T-helper 1 cell treated with Interleukin-12 subunit alpha and Interleukin-12 subunit beta and Interleukin-4 antibody, amounts not matched to agents 30 ng/mL and 1 ng/mL, for 36 hours (primary cell): ENCODE data around the gene EIF5. TPM values are rescaled to one million over a fixed set of nuclear protein-coding genes. Genes with fewer than 3 reads are reported as not detected.

ENCODE experiments used
- intact Hi-C: fragments of 100-400 bp; cut with micrococcal nuclease; formaldehyde crosslinking; loops from one replicate; pipeline ENCODE4 v1.15.1; 2024
- total RNA-seq: library from RNA; stranded (reverse); gene quantifications from 2 replicates; pipeline ENCODE4 v1.2.3, GENCODE V29; 2022

Gene EIF5
- 200 and 208 TPM in 2 replicates for total RNA-seq

DNA sequence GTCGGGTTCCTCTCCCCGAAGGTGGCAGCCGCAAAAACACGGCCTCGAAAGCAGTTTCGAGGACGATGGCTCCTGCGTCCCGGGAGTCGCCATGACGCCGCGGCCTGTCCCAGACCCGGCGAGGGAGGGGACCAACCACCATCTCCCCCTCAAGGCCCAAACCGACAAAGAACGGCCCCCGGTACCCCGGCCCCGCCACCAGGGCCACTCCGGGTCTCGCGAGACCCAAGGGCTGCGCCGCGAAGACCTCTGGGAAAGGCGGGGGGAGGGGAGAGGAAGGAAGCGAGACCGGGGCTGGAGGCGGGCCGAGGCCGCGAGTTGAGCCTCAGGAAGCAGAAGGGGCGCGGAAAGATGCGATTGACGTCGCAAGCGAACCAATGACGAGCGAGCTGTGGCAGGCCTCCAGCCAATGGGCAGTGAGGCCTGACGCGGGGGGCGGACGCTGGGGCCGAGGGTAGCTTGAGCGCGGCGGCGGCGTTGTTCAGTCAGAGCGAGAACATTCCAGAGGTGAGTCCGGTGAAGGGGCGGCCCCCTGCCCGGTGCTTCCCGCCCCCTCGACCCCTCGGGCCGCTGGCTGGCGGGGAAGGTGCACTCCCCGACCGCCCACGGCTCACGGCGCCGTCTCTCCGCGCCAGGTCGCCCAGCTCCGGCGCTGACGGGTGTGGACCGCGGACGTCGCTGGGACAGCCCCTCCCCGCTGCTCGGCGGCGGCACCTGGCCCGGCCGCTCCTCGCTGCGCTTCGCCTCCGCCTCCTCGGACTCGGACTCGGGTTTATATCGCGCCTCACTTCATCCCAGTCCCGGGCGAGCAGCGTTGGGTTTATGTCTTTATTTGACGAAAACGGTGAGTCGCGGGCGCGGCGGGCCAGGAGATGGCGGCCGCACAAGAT is at the start of gene EIF5:
EIF5 (plus strand) TSS at position 484 of the 890 bp plus-strand sequence. CDS start 1,624 bp downstream, outside the sequence.
- intact Hi-C loops: loop anchor here (1.0 to 10.0 kb wide), 9 partner anchors 51 to 1385 kb away; partner anchors contain the start of genes BAG5, CKB, COA8 and HSP90AA1

DNA sequence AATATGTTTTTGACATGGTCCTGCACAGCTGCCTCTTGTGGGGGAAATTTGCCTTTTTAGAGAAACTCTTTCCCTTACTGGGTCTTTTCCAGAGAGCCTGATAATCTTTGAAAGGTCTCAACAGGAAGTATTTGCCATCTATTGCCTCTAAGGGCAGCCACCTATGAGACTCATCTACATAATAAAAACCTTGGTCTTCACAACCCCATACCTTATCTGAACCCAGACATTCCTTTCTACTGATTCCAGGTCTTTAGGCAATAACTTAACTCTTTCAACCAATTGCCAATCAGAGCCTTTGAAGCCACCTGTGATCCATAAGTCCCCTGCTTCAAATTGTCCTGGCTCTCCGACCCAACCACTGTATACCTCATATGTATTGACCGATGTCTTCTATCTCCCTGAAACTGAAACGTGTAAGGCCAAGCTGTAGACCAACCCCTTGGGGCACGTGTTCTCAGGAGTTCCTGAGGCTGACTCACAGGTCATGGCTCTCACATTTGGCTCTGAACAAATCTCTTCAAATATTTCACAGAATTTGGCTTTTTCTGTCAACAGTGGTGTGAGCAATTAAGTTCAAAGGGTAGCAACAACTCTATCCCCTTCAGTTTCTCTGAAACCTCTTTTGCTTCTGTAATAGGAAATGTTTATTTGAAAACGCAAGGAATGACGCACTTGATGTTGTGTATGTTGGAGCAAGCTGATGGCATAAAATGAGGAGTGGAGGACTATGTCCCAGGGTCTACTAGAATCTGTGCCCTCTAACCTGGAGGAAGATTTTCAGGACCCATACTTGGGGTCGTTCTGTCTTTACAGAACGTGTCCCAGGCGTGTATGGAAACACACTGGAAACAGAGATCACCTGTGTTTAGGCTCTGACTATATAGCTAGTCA is 49.2 kb upstream of the EIF5 start:
- intact Hi-C loops: loop anchor here (5.0 to 10.0 kb wide), 2 partner anchors 73 to 100 kb away; no protein-coding TSS in a partner anchor

DNA sequence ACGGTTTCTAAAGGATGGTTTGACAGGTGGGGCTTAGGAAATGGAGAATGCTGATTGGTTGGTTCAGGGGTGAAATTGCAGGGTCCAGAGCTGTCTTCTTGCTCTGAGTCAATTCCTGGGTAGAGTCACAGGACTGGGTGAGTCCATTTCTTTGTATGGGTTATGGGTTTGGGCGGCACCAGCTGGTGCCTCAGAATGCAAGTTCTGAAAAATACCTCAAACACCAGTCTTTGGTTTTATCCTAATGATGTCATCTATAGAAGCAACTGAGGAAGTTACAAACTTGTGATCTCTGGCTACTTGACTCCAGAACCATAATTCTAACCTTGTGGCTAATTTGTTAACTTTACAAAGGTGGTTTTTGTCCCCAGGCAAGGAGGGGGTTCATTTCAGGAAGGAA is 47.6 kb upstream of the EIF5 start:
- intact Hi-C loops: loop anchor here (10.0 kb wide), 1 partner anchor 102 kb away; no protein-coding TSS in a partner anchor

DNA sequence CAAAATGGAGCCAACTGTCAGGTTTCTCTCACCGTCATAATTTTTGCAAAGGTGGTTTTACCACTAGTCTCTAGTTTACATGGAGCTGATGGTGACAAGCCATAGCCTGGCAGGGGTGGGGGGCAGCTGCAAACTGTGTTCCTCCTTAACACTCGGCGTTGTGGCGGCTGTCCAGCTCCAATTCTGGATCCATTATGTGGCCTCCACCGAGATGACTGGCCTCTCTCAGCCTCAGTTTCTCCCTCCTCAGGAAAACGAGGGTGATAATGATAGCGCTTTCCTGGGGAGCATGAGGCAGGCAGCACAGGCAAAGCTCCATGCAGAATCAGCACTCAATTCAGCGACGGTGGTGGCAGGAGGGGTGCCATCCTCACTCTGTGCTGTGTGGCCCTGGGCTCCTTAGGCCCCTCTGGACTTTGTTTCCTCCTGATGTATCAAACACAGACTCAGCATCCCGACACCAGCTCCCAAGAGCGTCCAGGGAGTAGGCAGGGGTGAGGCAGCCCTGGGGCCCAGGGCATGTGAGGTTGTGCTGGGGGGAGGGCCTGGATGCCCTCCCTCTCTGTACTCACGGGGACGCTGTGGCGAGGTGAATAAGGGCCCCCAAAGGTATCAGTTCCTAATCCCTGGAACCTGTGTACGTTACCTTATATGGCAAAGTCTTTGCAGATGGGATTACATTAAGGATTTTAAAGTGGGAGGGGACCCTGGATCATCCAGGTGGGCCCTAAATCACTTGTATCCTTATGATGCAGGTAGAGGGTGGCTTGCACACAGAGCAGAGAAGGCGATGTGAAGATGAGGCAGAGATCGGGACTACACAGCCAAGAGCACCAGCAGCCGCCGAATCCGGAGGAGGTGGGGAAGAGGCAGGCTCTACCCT is 46.8 kb upstream of the EIF5 start:
- intact Hi-C loops: loop anchor here (10.0 kb wide), 1 partner anchor 102 kb away; no protein-coding TSS in a partner anchor

DNA sequence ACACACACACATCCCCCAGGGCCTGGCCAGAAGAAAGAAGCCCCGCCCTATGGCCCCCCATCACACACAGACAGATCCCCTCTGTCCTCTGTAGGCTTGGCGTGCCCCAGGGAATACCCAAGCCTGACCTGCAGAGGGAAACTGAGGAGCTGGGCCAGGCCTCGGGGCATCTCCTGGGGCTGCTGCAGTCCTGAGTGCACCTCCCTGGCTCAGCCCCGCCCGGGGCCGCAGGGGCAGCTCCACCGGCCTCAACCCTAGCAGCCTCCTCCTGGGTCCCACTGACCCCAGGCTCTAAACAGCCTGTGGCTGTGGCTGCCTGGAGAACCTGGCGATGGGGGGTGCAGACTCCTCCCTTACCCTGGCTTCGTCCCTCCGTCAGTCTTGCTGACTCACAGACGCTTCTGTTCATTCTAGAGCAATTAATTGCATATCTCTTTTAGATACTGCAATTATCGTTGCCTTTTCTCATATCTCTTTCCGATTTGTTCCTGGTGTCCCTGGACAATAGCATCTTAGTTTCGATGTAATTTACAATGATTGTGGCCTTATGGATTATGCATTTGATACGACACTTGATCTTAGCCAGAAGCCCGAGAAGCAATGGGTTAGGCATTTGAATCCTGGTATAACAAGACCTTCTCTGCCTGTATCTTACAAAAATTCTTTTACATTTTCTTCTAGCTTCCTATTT is 45.8 kb upstream of the EIF5 start:
- intact Hi-C loops: loop anchor here (10.0 kb wide), 1 partner anchor 103 kb away; no protein-coding TSS in a partner anchor

DNA sequence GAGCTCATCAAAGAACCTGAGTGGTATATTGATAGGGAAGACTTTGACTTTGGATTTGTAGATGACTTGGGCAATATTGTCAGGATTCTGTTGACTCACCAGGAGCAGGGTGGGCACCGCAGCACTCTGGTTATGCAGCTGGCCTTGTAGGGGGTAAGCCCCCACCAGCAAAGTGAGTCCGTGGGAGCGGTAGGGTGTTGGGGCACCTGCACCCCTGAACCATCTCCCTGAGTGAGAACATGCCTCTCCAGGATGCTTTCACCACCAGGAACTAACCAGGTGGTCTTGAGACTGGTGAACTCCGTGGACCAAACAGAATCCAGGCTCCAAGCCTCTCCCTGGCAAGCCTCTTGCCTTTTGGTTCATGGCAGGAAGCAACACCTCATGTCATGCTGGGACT is 44.0 kb upstream of the EIF5 start:
- intact Hi-C loops: no loop called here

DNA sequence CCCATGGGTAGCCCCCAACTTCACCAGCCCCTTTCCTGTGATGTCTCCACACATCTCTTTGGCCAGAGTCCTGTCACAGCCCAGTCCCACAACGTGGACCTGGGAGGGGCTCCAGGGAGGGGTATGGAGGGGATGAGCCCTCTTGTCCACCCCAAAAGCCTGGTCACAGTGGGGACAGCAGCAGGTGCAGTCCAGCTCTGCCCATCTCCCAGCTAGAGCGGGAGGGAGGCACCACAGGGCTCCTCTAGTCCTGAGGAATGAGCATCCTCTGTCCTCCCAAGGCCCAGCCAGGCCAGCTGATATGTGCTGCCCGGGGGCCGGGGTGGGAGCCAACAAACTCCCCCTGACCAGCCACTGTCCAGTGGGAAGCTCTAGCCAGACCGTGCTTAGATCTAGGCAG is 43.5 kb upstream of the EIF5 start:
- intact Hi-C loops: no loop called here

DNA sequence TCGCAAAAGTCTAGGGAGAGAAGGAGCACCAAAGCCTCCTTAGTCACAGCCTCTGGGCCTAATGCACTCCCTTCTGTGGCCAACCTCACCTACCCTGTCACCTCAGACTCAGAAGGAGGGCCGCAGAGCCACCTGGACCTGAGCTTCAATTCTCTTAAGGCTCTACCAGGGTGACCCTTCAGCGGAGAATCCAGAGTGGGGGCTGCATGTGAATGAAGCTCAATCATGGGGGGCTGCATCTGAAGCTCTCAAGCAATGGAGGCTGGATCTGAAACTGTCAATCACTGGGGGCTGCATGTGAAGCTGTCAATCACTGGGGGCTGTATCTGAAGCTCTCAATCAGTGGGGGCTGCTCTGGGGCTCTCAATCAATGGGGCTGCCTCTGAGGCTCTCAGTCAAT is 43.1 kb upstream of the EIF5 start:
- intact Hi-C loops: no loop called here

DNA sequence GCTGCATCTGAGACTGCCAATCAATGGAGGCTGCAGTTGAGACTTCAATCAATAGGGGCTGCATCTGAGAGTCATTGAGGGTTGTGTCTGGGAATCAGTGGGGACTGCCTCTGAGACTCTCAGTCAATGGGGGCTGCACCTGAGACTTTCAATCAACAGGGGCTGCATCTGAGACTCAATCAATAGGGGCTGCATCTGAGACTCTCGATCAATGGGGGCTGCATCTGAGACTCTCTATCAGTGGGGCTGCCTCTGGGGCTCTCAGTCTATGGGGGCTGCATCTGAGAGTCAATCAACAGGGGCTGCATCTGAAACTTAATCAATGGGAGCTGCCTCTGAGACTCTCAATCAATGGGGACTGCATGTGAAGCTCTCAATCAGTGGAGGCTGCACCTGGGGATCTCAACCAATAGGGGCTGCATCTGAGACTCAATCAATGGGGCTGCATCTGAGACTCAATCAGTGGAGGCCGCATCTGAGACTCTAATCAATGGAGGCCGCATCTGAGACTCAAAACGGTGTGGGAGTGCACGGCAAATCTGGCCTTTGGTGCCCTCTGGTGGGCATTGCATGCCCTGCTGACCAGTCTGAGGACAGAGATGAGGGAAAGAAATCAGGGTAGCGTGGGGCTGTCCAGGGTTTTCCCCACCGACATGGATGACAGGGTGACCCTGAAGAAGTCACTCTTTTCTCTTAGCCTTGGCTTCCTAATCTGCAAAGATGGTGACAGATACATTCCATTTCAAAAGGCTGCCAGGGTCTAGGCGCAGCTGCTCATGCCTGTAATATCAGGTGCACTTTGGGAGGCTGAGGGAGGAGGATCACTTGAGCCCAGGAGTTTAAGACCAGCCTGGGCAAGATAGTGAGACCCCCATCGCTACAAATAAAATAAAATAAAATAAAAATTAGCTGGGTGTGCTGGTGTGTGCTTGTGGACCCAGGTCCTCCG is 41.3 kb upstream of the EIF5 start:
- intact Hi-C loops: loop anchor here (1.0 kb wide), 3 partner anchors 187 to 598 kb away; no protein-coding TSS in a partner anchor

DNA sequence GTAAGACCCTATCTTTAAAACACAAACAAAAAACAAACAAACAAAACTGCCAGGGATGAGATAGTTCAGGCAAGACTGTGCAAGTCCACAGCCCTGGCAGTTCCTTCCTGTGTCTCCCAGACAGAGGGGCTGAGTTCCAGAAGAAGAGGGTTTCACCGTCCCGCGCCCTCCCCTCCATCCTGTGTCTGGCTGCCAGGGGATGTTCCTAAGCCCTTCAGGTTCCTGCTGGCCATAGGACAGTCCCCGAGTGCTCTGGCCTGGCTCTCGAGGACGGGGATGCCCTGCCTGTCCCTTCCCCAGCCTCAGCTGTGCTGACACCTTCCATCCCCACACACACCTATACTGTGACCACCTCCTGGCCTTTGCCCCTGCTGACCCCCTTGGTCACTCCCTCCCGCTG is 40.6 kb upstream of the EIF5 start:
- intact Hi-C loops: no loop called here

DNA sequence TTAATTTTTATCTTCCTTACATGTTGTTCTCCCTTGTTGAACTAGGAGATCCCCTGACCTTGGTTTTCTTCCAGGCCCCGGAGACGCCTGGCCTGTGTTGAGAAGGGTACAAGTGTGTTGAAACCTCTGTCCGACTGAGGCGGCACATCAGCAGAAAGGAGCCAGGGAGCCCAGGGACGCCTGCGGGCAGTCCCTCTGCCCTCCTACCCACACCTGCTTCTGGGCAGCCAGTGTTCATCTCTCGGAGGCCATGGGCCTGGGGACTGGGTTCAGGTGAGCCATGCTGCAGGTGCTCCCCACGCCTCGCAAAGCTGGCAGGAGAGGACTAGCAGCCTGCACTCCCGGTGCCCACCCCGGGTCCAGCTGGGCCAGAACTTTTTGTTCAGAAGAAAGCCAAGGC is 39.9 kb upstream of the EIF5 start:
- intact Hi-C loops: no loop called here

DNA sequence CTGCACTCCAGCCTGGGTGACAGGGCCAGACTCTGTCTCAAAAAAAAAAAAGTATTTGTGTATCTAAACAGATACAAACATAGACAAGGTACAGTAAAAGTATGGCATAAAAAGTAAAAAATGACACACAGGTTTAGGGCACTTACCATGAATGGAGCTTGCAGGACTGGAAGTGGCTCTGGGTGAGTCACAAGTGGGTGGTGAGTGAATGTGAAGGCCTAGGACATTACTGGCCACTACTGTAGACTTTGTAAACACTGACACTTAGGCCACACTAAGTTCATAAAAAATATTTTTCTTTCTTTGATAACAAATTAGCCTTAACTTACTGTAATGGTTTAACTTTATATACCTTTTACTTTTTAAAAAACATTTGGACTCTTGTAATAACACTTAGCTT is 38.0 kb upstream of the EIF5 start:
- intact Hi-C loops: no loop called here

DNA sequence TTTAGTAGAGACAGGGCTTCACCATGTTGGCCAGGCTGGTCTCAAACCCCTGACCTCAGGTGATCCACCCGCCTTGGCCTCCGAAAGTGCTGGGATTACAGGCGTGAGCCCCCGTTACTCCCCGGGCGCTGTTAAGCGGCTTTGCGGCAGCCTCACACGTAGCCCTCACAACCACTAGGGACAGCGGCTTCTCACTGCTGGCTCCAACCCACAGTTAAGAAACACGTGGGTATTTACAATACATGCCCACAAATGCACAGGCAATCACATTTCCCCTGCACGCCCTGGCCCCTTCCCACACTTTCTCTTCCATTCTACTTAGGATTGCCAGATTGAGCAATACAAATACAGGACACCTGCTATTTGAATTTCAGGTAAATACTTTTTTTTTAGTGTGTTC is 37.0 kb upstream of the EIF5 start:
- intact Hi-C loops: no loop called here

DNA sequence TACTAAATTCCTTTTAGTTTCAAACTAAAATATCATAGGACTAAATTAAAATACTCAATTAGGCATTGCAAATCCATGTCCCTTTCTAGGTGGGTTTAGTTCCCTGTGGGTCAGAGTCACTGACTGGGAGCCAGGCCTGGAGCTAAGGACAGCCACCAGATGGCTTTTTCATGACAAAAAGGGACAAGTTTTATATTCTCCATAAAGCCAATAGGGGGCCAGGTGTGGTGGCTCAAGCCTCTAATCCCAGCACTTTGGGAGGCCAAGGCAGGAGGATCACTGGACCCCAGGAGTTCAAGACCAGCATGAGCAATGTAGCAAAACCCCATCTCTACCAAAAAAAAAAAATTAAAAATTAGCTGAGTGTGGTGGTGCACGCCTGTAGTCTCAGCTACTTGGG is 35.4 kb upstream of the EIF5 start:
- intact Hi-C loops: no loop called here

DNA sequence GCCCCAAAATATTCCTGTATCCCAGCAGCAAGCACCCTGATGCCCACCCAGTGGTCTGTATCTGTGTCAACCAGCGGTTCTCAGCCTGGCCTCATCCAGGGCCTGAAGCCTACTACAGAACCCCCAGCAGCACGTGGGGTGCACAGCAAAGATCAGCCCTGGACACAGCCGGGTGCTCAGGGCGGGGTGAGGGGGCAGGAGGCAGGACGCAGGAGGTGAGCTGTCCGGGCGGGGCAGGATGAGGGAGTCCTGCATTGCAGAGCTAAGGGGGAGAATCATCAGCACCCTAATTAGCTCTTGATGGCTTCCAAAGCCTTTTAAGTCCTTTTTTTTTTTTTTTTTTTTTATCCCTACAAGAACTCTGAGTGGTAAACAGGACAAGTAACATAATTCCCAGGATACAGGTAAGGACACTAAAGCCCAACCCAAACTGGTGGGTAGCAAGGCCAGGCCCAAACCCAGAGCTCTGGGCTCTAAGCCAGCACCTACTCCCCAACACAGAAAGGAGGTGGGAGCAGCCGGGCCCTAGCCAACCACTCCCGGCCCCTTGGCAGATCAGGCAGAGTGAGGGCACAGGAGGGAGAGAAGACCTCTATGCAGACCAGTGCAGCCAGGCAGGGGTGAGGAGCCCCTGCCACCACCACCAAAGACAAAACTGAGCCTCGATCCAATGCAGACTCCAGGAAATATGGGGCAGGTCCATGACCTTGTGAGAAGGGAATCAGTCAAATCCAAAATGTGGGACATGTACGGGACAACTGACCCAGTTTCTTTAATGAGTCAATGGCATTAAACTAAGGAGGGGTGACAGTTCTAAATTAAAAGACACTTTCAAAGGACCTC is 32.3 kb upstream of the EIF5 start:
- intact Hi-C loops: no loop called here

DNA sequence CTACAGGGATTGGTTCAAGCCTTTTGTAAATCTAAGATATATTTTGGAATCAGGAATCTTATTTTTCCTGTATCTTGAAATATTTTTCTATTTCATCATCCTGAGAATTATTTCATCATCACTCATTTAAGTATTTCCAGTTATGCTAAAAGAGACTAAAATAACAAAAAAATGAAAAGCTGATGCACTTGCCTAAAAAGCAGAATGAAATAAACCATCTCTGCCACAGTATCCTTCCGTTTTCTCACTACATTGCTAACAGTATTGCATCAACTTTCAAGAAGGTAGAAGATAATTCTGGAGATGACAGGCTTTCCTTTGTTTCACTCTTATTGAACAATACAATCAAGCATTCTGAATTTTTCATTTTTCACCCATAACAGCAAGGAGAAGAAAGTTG is 31.1 kb upstream of the EIF5 start:
- intact Hi-C loops: no loop called here

DNA sequence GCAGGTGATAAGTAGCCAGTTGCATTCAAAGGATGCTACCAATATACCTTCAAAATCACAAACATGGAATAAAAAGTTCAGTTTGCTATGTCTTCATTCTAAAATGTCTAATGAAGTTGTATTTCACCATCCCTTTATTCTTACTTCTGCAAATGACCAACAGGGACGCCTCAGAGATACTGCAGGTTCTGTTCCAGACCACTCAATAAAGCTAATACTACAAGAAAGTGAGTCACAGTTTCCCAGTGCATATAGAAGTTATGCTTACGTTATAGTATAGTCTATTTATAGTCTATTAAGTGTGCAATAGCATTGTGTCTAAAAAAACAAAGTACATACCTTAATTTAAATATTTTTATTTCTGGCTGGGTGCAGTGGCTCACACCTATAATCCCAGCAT is 29.3 kb upstream of the EIF5 start:
- intact Hi-C loops: no loop called here
